ENCODE measurements around the gene FRMD6.

GRCh38 chr14:51630987-51631386 lies 20.7 kb upstream of the FRMD6 start:
- TF ChIP-seq REST (IDR thresholded peaks at IDR 0.05; ENCODE audit: insufficient read depth in 1 of 2, low read depth in 2 of 2, low read length in 2 of 2) = no peak
- TF ChIP-seq FOXP2 (optimal IDR thresholded peaks at IDR 0.05; ENCODE audit: borderline replicate concordance, extremely low read depth, extremely low read length, insufficient read depth) = no peak
- no peak for TF ChIP-seq POLR2AphosphoS5 (IDR thresholded peaks at IDR 0.05; ENCODE audit: low read depth, low read length)
- TF ChIP-seq SIN3A (IDR thresholded peaks at IDR 0.05; ENCODE audit: borderline replicate concordance, insufficient read depth, low read length) = no peak

All from PFSK-1 (cell line).